K562 (cell line): Measurements from ENCODE around the gene ASCL3. TPM values are rescaled to one million over a fixed set of nuclear protein-coding genes. Genes with fewer than 3 reads are reported as not detected.

Source experiments
- ADNP ChIP-seq: fragments of 200-800 bp; sonication (Bioruptor generic); IDR thresholded peaks from 2 replicates; pipeline ENCODE4 v1.6.1; 2016; ENCODE audit warnings: missing genetic modification characterization, missing compliant biosample characterization
- CHCHD3 ChIP-seq: fragments of 250-450 bp; sonication (Bioruptor Pico); IDR thresholded peaks from 2 replicates; pipeline ENCODE4 v2.1.2; 2022; ENCODE audit warnings: mild to moderate bottlenecking
- FOXA3 ChIP-seq, 2 experiments: fragments of 450-650 bp in 1 of 2; sonication (generic) in 1 of 2; formaldehyde crosslinking; IDR thresholded peaks in 1 of 2; conservative IDR thresholded peaks in 1 of 2; 2 replicates each; pipeline versions ENCODE4 v1.4.0 to v1.8.0; 2020 to 2022; ENCODE audit warnings: mild to moderate bottlenecking in 2 of 2, missing genetic modification reagents in 1 of 2
- GTF2E2 ChIP-seq: fragments of 200-800 bp; sonication (Bioruptor generic); IDR thresholded peaks from 2 replicates; pipeline ENCODE4 v1.6.1; 2016; ENCODE audit warnings: missing genetic modification characterization, missing compliant biosample characterization
- HDAC8 ChIP-seq: fragments of 450-650 bp; IDR thresholded peaks from 2 replicates; pipeline ENCODE4 v1.6.1; 2016; ENCODE audit warnings: mild to moderate bottlenecking, missing genetic modification characterization, moderate library complexity, missing compliant biosample characterization
- HDGF ChIP-seq: fragments of 450-650 bp; IDR thresholded peaks from 2 replicates; pipeline ENCODE4 v1.6.1; 2016
- KLF13 ChIP-seq: fragments of 450-650 bp; IDR thresholded peaks from 2 replicates; pipeline ENCODE4 v1.6.1; 2016; ENCODE audit warnings: missing genetic modification characterization, low read depth, mild to moderate bottlenecking, missing compliant biosample characterization, moderate library complexity, borderline replicate concordance
- NCOA2 ChIP-seq, 2 experiments: fragments of 450-650 bp; IDR thresholded peaks; 2 replicates each; pipeline ENCODE4 v1.6.1; 2018; ENCODE audit warnings: mild to moderate bottlenecking in 2 of 2, moderate library complexity in 1 of 2; ENCODE audit not compliant: partially characterized antibody in 2 of 2
- PHB2 ChIP-seq: fragments of 450-650 bp; IDR thresholded peaks from 2 replicates; pipeline ENCODE4 v1.6.1; 2017; ENCODE audit warnings: low read depth
- SRSF3 ChIP-seq: fragments of 200-400 bp; formaldehyde crosslinking; IDR thresholded peaks from 2 replicates; pipeline ENCODE4 v1.6.1; 2016; ENCODE audit warnings: mild to moderate bottlenecking, low read length, moderate library complexity; ENCODE audit not compliant: insufficient read depth
- SUPT5H ChIP-seq: fragments of 450-650 bp; IDR thresholded peaks from 2 replicates; pipeline ENCODE4 v1.6.1; 2016
- XRCC3 ChIP-seq: fragments of 450-650 bp; IDR thresholded peaks from 2 replicates; pipeline ENCODE4 v1.6.1; 2017; ENCODE audit warnings: mild to moderate bottlenecking, moderate library complexity
- polyA plus RNA-seq, 8 experiments: library from polyadenylated mRNA; depleted of rRNA in 4 of 8; stranded (reverse) in 5 of 8; unstranded in 3 of 8; fragments of >200 nt; fragmentation: Nextera tagmentation in 2 of 8; fragmentation: Illumina TruSeq in 1 of 8; extraction: Ambion mirVana in 2 of 8; extraction: Trizol in 1 of 8; gene quantifications; 2 replicates each; pipeline versions ENCODE4 v1.2.1 to v1.2.3, GENCODE V29; 2011 to 2014; ENCODE audit warnings: inconsistent platforms in 1 of 8, missing spikeins in 1 of 8
- total RNA-seq, 7 experiments: library from RNA; depleted of rRNA in 6 of 7; stranded (reverse); fragments of >200 nt in 6 of 7; fragmentation: Illumina TruSeq in 2 of 7; extraction: Trizol in 2 of 7; gene quantifications; 2 replicates each; pipeline versions ENCODE4 v1.2.1 to v1.2.3, GENCODE V29; 2011 to 2021; ENCODE audit warnings: low replicate concordance in 1 of 7
- TF ChIP-seq, protein P1 (sequence below): sonication (generic); formaldehyde crosslinking; IDR thresholded peaks from 2 replicates; pipeline ENCODE4 v1.8.0; 2023; ENCODE audit warnings: mild to moderate bottlenecking, missing genetic modification reagents
- TF ChIP-seq, protein P2 (sequence below): sonication (generic); formaldehyde crosslinking; IDR thresholded peaks from 2 replicates; pipeline ENCODE4 v1.8.1; 2022; ENCODE audit warnings: missing genetic modification reagents
- TF ChIP-seq, protein P3 (sequence below): sonication (generic); formaldehyde crosslinking; IDR thresholded peaks from 2 replicates; pipeline ENCODE4 v1.8.0; 2022; ENCODE audit warnings: mild to moderate bottlenecking, missing genetic modification reagents
- TF ChIP-seq, protein P4 (sequence below): fragments of 250-450 bp; sonication (Bioruptor Pico); IDR thresholded peaks from 2 replicates; pipeline ENCODE4 v1.5.0; 2021; ENCODE audit warnings: mild to moderate bottlenecking, moderate library complexity
- TF ChIP-seq, protein P5 (sequence below): fragments of 450-650 bp; IDR thresholded peaks from 2 replicates; pipeline ENCODE4 v1.6.1; 2016; ENCODE audit warnings: borderline replicate concordance

The ASCL3 gene
- total and polyA plus RNA-seq, 9 of the 15 experiments (the other 6 are each of a cell fraction or from before 2014, with no cell fraction given), result not detected

DNA sequence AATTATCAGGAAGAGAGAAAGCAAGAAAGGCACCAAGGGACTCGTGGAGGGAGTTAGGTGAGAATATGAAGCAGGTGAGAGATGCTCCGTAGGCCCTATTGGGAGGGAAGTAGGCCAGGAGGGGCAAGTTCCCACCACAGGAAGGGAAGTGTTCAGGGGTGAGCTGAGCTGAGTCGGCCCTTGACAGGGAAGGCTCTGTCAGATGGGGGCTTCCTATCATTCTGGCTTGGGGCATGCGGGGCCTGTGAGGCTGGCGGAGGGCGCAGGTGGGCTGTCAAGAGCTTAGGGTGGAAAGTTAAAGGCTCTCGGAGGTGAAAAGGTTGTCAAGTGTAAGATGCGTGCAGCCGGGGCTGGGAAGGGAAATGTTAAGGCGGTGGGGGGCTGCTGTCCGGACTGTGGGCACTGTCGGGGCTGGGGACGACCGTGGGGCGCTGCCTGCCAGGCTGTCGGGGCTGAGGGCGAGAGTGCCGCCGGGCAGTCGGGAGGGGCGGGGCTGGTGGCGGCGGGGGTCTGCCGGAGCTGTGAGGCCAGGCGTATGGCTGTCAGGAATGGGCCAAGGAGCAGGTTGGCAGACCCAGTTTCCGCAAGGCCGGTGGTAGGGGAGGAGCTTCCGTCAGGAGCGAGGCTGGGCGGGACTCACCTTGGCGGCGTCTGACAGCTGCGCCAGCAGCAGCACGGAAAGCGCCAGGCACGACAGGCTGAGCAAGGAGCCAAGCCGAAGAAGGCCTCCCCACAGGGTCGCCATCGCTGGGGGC lies 20.9 kb upstream of the ASCL3 start (continued):
- TF ChIP-seq, protein P1, sequence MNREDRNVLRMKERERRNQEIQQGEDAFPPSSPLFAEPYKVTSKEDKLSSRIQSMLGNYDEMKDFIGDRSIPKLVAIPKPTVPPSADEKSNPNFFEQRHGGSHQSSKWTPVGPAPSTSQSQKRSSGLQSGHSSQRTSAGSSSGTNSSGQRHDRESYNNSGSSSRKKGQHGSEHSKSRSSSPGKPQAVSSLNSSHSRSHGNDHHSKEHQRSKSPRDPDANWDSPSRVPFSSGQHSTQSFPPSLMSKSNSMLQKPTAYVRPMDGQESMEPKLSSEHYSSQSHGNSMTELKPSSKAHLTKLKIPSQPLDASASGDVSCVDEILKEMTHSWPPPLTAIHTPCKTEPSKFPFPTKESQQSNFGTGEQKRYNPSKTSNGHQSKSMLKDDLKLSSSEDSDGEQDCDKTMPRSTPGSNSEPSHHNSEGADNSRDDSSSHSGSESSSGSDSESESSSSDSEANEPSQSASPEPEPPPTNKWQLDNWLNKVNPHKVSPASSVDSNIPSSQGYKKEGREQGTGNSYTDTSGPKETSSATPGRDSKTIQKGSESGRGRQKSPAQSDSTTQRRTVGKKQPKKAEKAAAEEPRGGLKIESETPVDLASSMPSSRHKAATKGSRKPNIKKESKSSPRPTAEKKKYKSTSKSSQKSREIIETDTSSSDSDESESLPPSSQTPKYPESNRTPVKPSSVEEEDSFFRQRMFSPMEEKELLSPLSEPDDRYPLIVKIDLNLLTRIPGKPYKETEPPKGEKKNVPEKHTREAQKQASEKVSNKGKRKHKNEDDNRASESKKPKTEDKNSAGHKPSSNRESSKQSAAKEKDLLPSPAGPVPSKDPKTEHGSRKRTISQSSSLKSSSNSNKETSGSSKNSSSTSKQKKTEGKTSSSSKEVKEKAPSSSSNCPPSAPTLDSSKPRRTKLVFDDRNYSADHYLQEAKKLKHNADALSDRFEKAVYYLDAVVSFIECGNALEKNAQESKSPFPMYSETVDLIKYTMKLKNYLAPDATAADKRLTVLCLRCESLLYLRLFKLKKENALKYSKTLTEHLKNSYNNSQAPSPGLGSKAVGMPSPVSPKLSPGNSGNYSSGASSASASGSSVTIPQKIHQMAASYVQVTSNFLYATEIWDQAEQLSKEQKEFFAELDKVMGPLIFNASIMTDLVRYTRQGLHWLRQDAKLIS (CRISPR knock-in tag), result no peak
- TF ChIP-seq FOXA3 (CRISPR knock-in tag; conservative IDR thresholded peaks at IDR 0.05 in 1 of 2, IDR thresholded peaks at IDR 0.05 in 1 of 2), result peak in 1 of 2 experiments; percentile 27; a peak in 1 of 4 replicates
- TF ChIP-seq ADNP, result no peak
- TF ChIP-seq HDGF, result no peak
- TF ChIP-seq, protein P2, sequence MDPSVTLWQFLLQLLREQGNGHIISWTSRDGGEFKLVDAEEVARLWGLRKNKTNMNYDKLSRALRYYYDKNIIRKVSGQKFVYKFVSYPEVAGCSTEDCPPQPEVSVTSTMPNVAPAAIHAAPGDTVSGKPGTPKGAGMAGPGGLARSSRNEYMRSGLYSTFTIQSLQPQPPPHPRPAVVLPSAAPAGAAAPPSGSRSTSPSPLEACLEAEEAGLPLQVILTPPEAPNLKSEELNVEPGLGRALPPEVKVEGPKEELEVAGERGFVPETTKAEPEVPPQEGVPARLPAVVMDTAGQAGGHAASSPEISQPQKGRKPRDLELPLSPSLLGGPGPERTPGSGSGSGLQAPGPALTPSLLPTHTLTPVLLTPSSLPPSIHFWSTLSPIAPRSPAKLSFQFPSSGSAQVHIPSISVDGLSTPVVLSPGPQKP (CRISPR knock-in tag), result no peak
- no peak for TF ChIP-seq XRCC3
- TF ChIP-seq KLF13 (tag), result no peak
- no peak for TF ChIP-seq SRSF3
- no peak for TF ChIP-seq CHCHD3 (CRISPR knock-in tag)
- TF ChIP-seq, protein P3, sequence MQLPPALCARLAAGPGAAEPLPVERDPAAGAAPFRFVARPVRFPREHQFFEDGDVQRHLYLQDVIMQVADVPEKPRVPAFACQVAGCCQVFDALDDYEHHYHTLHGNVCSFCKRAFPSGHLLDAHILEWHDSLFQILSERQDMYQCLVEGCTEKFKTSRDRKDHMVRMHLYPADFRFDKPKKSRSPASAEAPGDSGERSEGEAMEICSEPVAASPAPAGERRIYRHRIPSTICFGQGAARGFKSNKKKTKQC (CRISPR knock-in tag), result no peak
- TF ChIP-seq, protein P4, sequence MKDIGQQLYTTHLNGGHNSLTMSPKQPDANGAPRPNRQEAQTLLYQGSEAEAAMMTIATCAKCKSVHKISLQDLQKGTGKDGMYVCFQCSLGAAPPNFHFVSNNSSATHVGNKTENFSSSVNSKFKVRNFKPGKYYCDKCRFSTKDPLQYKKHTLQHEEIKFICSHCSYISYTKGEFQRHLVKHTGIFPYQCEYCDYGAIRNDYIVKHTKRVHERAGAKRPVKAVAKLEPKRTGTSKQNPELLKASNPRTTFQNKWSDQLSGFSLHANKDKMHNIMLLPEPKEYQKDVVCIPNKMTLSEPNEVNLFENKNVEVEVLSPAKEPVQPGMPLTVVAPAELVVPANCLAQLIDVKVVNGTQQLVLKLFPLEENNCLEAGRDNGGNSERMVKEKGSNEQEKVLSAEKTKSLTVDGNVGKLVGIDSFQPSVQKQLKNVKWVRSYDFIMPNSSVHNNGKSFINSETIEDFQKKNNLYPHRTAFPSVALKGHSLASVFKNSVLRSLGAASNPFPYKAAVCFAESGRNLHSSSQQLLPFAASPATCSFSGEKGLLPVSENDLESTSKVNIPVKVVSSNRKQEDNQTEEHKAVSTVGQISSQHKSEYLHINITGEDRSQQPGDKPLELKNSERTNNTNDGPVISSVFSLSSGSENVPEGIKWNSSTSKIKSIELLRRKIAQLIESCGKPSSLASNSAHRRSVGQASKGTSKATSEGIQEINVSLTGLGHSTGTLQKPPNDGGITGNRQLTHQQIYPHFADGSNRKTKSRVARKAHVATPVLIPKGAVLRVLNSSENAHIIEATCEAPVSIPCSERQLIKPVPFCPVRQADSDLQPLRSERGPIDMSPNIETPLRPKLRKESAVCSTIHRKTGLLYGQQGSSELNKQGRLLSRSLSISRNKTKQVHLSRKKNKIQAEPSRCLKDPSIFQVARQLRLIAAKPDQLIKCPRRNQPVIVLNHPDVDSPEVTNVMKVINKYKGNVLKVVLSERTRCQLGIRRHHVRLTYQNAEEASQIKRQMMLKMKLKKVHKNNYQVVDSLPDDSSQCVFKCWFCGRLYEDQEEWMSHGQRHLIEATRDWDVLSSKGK (CRISPR knock-in tag), result no peak
- TF ChIP-seq HDAC8 (tag), result no peak
- TF ChIP-seq GTF2E2 (tag), result no peak
- TF ChIP-seq SUPT5H, result no peak
- TF ChIP-seq NCOA2 (IDR thresholded peaks at IDR 0.05; ENCODE audit: partially characterized antibody in 2 of 2), result no peak
- TF ChIP-seq, protein P5, sequence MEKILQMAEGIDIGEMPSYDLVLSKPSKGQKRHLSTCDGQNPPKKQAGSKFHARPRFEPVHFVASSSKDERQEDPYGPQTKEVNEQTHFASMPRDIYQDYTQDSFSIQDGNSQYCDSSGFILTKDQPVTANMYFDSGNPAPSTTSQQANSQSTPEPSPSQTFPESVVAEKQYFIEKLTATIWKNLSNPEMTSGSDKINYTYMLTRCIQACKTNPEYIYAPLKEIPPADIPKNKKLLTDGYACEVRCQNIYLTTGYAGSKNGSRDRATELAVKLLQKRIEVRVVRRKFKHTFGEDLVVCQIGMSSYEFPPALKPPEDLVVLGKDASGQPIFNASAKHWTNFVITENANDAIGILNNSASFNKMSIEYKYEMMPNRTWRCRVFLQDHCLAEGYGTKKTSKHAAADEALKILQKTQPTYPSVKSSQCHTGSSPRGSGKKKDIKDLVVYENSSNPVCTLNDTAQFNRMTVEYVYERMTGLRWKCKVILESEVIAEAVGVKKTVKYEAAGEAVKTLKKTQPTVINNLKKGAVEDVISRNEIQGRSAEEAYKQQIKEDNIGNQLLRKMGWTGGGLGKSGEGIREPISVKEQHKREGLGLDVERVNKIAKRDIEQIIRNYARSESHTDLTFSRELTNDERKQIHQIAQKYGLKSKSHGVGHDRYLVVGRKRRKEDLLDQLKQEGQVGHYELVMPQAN, result peak; percentile 92
- no peak for TF ChIP-seq PHB2
